ENCODE data around the gene C22orf31.

Gene C22orf31

DNA sequence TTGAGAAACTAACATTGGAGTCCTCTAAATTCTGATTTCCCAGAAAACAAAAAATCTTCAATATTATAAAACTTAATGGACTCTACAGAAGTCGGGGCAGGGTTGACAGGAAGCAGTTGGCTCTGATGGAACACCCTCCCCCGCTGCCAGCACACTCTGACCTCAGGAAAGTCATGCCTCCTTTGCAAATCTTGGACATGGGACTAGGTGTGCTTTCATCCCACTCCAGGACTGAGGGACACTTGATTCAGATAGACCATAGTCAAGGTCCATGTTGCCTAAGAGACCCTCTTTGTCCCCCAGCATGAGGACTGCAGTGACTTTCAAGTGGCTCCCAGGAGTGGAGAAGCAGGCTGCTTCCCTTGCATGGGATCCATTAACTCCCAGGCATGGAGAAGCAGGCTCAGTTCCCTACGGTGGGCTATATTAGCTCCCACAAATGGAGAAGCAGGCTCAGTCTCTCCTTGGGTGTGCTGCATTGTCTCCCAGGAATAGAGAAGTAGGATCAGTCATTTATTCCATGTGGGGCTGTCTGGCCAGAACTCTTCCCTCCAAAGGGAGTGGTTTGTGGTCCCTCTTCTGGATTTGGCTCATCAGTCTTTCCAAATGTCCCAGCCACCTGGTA, 38.3 kb downstream of the C22orf31 start:
- no peak for DNase-seq

DNA sequence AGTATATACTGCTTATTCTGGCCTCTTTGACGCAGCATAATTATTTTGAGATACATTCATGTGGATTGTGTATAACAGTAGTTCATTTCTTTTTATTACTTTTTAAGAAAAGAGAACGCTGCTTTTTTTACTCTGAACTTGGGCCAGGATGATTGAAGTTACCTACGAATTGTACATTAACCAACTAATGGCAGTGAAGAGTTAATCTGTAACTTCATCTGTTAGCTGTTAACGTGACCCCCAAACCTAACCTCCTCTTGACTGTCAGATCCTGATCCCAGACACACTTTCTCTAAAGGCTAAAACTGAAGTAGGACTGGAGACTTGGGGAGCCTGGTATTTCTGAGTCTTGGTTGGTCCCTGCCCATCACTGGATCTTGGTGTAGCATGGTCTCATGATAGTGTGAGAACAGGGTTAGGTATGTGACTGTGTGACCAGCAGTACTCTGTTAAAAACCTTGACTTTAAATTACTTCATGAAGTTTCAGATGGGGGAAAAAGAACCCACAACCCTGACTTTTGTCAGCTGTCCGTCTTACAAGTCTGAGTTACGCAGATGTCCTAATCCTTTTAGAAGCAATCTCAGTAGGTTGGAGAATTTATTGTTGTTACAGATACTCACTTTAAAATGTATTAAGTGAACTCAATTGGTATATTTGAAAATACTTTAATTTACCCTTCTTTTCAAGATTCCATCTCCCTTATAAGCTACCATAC, 39.4 kb downstream of the C22orf31 start:
- DNase-seq = no peak

DNA sequence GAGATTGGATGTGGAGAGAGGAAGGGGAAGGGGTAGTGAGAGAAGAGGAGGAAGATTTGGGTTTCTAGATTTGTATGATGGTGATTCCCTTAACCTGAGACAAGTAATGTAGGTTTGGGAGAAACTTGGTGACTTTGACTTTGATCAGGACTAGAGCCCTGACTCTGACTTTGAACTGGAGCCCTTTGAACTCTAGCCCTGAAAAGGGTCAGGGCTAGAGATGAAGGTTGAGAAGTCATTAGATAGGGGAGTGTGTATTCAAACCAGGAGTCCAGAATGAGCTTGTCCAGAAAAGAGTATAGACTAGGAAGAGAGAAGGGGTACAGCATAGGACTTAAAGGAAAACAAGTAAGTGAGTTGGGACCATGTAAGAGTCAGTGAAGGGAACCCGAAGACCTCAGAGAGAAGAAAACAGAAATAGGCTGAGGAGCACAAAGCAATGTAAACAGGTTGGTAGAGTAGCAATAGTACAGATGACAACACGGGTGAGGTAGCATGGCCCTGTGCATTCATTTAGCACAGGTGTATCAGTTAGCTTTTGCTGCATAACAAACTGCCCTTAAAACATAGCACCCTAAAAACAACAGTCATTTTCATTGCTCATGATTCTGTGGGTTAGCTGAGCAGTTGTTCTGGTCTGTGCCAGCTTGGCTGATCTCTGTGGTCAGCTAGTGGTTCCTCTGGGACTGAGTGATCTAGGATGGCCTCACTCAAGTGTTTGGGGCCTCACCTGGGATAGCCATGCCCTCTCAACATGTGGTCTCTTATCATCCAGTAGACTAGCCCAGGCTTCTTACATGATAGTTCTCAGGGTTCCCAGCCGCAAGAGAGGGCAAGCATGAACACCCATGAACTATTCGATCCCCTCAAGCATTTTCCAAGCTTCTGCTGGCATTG, 43.1 kb downstream of the C22orf31 start:
- no peak for DNase-seq

DNA sequence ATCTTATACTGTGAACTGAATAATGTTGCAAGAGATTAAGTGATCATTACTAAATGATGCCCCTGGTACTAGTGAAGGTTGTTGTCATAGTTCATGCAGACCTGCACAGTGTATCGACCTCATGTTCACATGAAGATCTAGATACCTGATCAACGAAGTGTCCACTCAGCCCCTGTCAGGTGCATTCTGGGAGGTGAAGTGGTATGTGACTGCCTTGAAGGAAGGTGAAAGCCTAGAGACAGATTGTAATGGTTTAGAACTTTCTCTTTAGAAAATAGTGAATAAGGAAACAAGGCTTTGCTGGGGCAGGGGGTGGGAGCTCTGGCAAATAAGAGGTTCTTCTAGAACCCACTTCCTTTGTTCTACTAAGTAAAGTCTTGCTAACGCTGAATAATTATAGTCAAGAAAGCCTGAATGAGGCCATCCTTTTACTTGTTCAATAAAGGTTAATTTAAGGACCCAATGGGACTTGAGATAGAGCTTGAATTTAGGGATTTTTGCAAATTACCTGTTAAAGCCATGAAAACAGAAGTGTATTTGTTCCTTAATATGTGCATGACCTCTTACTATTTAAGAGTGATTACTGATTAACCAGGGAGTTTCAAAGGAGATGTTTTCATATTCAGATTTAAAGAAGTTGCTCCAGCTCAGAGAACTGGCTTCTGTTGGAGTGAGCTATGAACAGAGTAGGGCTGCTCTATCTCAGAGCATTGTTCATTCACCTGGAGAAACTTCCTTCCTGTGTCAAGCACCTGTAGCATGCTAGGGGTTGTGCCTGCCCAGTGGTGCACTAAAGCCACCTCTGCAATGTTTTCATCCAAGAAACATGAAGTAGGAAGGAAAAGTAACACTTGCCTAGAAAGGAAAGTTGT, 45.3 kb downstream of the C22orf31 start:
- no peak for DNase-seq

DNA sequence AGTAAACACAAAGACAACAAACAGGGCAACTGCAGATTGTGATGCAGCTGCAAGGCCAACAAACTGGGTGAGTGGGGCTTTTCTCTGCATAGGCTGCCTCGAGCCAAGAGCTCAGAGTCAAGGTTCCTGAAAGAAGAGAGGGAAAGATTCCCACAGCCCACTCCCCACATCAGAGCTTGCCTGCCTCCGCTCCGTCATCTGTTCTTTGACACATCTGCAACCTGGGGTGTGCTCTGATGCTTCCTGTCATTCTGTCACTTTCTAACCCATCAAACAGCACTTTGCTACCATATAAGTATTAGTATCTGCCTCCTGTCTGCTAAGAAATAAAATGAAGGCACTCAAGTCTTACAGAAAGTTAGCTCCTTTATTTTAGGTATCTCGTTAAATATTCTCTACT, 46.9 kb downstream of the C22orf31 start:
- DNase-seq = no peak

DNA sequence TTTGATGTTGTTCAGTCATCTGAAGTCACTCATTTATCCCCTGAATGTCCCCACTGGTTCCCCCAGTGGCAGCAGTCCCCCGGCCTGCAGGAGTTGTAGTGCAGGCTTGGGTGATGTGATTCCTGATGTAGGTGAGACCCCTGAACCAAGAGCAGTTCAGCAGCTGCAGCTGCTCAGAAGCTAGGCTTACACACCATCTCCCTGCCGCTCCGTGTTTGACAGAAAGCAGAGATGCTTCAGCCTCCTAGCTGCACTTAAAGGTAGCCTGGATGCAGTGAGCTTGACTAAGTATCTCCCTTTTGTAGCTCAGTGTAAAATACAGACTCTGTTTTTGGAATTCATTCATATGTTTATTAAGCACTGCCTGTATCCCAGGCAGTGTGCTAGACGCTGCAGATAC, 47.3 kb downstream of the C22orf31 start:
- no peak for DNase-seq

DNA sequence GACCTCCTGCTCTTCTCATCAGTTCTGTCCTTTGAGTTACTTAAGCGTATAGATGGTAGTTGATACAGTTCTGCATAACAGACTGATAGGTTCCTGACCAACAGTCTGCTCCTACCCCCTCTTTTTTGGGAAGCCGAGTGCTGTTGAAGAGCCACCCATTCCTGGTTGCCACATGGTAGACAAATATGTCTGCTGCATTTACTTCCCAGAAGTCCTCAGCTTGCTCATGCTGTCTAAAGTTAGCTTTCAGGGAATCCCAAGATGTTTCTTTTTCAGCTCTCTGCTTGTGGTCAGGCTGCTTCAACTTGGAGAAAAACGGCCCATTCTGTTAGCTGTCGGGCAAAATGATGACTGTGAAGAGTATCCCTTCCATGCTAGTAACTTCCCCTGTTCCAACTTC, 48.7 kb downstream of the C22orf31 start:
- DNase-seq = no peak

DNA sequence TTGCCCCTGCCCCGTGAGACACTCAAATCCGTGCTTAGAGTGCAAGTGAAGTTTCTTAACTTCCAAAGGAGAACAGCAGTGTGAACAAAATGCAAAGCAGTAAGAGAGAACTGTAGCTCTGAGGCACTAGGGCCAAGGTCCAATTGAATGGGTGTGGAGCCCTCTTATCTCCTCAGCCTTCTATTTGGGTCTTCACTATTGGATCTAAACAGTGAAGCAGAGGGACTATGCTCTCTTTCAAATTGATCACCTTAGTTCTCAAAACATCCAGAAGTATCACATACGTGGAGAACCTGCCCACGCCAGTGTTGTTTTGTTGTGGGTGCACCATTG, 49.6 kb downstream of the C22orf31 start:
- no peak for DNase-seq

DNA sequence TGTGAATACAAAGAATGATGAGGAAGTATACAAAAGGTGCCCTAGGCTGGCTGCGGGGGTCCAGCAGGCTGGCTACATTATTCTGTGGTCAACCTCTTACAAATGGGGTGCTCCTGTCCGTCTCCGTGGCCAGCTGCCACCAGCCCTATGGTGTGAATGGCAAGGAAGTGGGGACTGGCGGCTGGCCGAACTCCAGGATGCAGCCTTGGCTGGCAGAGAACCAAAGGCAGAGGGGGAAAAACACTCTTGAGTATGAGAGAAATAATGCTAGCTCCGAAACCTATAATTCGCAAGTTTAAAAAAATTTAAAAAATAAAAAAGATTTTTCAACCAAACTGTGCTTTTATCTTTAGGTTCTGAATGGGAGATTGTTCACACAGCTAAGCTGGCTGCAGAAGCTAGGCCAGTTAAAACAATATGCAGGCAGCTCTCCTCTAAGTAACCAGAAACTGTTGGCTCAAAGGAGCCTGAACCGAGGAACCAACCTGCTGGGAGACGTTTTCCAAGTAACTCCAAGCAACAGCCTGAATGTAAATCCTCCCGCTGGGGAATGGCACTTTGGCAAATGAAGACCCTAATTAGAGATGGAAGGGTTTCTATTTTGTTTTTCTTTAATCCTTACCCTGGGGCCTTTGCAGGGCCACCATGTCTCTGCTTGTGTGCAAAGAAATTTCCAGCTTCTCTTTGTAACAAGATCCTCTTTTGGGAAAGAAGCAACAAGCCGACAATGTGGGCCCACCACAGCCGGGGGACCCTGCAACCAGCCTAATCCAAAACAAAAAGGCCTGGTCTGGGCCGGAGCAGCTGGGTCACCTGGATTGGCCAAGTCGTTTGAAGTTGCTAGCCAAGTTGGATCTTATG, 50.2 kb downstream of the C22orf31 start:
- no peak for DNase-seq

DNA sequence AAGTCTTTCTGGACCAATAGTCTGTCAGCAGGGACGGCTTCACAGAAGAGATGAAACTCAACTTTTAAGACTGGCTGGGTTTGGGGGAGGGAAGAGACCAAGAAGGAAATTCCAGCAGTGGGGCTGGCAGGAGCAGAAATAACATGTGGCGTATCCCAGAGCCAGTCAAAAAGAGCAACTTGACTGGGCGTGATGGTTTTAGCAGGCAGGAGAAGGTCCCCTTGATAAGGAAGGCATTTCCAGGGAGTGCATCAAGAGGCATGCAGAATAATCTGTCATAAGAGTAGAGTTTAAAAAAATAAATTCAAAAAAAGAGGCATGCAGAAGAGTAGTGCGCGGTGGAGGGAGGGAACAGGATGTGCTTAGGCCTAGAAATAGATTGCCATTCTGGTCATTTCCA, 52.5 kb downstream of the C22orf31 start:
- DNase-seq = no peak

Data from NCI-H1694 treated with DMSO at 0.1 percent for 48 hours (cell line).